Stimulated activated CD4-positive, alpha-beta T cell treated with anti-CD3 and anti-CD28 coated beads, Interleukin-2, amount 100 ng/mL, for 4 hours (primary cell): Measurements from ENCODE around the gene PRKN.

Source experiments
- DNase-seq: peaks from one replicate; pipeline ENCODE4 v3.0.0-alpha.2; 2020; ENCODE audit warnings: low read depth

The PRKN gene

DNA sequence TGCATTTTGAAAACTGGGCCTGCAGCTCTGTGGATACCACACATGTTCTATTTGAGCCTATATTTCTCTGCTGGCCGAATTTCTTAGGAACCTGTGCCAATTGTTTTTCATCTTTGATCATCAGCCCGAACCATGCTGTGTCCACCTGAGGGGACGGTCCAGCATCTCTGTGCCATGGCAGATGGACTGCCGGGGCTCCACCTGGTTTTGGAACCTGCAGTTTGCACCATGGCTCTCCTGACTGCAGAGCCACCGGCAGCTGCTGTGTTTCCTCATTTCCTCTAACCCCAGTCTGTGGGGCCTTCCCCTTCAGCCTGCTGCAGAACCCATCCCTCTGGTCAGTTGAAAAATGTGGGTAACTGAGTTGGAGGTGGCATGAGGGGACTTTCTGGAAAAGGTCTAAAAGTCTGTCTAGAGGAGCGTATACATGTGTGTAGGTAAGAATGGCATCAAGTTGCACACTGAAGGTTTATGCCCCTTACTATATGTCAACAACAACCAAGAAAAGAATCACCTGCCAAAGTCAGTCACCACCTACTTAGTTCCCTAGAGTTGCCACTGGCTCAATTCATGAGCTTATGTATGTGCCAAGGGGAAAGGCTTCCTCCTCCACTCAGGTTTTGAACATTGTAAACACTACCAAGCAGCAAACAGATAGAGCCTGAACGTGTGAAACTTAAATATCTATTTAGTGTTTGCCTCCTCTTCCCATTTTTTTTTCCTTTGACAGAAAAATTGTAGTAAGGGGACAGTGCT lies 548.2 kb downstream of the PRKN start:
- DNase-seq, result no peak

DNA sequence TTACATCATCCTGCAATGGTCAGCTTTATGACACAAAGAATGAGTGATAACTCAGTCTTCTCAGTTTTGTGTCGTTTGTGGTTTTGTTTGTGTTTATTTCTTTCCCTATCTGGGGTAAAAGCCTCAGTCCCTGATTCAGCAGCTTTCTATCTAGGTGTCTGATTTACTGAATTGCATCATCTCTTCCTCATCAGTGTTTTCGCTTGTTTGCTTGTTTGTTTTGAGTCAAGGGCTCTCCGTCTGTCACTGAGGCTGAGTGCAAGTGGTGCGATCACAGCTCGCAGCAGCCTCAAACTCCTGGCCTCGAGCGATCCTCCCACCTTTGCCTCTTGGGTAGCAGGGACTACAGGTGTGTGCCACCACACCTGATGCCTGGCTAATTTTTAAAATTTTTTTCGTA lies 548.9 kb downstream of the PRKN start:
- no peak for DNase-seq

- DNase-seq, result no peak
Observed at GRCh38 chr6:162178266-162178665, 549.3 kb downstream of the PRKN start.

DNA sequence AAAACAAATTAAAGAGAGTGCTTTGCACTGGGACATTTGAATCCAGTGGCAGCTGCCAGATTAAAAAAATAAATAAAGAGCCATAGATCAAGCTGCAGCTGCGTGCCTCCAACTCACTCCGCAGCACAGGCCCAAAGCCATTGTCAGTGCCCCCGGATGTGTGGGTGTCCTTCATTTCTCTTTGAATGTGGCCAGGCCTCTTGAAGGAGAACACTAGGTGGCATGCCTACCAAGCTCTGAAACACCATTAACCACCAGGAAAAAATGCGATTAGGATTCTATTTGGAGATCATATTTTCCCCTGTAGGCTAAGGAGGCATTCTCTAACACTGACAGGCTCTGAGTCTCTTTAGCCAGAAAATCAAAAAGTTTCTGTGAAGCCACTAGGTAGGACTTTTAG lies 549.8 kb downstream of the PRKN start:
- DNase-seq, result no peak

DNA sequence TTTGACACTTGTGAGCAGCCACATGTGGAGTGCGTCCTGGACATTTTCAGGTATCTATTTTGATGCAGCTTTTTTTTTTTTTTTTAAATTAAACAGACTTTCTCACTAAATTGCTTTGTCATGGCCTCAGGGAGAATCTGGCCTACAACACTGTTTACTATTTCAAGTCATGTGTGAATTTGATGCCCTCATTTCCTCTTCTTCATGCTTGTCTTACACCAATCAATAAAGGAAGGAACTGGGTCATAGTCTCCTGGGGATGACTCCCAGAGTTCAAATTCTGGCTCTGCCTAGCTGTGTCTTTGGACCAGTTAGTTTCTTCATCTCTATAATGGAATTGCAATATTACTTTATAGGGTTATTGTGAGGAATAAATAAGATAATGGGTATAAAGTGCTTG lies 554.1 kb downstream of the PRKN start:
- DNase-seq, result no peak

DNA sequence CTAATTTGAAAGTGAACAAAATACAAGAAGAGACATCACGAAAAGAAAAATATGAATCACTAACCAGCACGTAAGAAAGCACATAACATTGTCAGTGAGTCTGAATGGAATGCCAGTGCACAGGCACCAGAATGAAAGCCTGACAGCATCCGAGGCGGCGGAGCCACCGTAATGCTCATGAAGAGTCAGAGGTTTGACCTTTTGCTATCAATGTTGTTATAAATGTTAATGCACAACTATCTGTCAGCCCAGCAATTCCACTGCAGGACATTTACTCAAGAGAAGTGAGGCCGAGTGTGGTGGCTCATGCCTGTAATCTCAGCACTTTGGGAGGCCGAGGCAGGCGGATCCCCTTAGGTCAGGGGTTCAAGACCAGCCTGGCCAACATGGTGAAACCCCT lies 562.1 kb downstream of the PRKN start:
- DNase-seq, result no peak

DNA sequence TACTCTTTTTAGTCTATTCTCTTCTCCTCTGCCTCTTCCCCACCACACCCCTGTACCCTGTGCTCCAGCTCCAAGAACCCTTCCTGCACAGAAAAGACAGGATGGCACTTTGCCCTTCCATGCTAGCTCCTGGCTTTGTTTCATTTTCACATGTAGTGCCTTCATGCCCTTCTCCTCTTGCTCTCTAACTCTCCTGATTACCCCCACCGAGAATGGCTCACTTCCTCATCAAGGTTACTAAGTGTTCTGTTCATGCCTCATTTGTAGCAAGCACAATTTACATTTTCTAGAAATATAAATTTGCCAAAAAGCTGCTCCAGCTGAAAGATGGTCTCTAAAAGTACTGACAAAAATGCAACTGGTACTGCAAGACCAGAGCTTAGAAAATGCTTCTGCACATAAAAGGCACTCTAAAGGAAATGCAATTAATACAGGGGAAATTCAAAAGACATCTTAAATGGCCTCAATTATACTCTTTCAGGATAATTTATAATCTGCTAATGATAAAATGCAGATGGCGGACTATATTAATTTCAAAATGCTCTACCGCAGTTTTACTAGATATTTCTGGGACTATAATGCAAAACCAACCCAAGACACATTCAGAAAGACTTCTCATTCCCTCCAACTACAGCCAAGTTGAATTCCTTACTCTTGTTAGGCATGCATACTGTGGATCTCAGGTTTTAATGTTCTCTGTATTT lies 570.2 kb downstream of the PRKN start:
- DNase-seq, result no peak

DNA sequence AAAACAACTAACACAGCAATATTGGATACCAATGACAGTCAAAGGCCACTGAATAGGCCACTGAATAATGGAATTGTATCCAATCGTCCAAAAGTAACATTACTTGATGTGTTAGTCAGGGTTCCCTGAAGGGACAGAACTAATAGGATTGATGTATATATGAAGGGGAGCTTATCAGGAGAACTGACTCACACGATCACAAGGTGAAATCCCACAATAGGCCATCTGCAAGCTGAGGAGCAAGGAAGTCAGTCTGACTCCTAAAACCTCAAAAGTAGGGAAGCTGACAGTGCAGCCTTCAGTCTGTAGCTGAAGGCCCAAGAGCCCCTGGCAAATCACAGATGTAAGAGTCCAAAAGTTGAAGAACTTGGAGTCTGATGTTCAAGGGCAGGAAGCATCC lies 571.4 kb downstream of the PRKN start:
- no peak for DNase-seq

DNA sequence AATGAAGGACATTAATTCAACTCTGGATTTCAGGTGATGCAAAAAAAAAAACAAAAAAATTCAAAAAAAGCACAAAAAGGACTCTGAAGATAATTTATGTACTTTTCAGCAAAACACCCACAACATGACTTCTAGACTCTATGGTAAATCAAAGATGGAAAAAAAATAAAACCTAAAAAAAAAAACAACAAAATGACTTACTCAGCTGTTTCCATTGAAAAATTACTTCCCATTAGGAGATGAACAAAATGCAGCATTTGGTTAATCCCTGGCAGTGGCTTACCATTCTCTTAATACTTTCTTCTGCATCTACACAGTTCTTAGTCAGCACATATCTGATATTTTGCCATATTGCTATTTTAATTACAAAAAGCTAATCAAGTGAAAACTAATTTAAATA lies 572.6 kb downstream of the PRKN start:
- no peak for DNase-seq

GRCh38 chr6:162154001-162154400 lies 573.6 kb downstream of the PRKN start:
- no peak for DNase-seq

DNA sequence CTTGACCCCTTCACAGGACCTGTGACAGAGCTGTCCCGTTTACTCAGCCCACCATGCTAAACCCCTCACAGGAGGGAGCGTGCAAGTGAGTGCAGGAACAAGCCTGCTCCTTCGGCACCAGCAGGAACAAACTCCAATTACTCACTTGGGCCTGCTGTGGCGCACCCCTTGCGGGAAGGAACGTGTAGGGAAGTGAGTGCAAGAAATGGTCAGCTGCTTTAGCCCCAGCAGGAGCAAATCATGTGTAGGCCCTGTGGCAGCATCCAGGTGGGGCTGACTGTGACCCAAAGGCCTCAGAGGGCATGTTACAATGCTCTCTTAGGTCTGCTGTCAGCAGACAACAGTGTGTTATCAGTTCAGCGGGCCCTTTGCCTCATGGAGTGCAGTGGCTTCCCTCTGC lies 574.4 kb downstream of the PRKN start:
- DNase-seq, result no peak

- DNase-seq, result no peak
Observed at GRCh38 chr6:162151021-162151665, 576.4 kb downstream of the PRKN start.

DNA sequence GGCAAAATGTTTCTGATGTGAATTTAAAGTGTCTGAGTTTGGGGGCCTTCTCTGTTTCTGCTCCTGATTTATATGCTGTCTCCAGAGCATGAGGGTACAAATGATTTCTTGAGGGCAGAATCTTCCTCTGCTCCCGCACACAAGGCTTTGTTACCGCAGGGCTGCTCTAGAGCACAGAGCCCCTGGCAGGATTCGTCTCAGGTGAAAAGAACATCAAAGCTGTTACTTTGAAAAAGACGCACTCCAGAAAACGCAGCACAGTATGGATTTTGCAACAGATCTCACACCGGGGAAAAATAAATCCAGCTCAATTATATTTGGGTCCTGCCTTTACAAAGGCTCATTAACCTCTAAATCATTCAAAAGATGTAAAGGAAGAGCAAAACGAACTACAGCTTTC lies 577.3 kb downstream of the PRKN start:
- no peak for DNase-seq

DNA sequence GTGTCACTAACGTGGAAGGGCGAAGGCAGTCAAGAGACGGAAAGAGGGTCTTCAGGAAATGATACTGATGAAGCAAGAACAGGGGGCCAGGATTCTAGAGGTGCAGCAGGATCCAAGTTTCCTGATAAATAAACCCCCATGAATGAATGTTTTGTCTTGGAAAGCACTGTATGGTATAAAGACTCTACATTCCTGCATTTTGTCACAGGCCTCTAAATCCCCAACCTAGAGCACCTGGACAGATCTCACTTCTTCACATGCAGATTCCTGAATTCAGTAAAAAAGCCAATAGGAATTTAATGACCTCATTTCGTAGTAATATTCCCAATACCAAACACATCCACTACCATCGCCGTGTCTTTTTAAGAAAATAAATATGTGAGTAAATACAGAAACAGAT lies 577.8 kb downstream of the PRKN start:
- no peak for DNase-seq

DNA sequence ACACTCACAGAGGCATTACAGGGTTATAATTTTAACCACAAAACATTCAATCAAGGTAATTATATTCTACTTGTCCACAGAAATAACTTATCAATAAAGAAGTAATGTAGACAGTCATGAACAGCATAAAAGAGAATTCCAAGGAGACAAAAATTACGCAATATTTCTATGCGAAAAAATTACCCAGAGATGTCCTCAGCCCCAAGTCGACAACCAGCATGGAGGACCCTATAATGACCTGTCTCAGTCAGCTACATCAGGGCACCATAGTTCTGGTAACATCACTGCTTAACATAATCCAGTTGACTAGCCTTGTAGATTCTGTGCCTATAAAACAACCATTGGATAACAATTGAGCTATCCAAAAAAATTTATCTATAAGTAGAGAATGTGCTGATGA lies 579.8 kb downstream of the PRKN start:
- no peak for DNase-seq

DNA sequence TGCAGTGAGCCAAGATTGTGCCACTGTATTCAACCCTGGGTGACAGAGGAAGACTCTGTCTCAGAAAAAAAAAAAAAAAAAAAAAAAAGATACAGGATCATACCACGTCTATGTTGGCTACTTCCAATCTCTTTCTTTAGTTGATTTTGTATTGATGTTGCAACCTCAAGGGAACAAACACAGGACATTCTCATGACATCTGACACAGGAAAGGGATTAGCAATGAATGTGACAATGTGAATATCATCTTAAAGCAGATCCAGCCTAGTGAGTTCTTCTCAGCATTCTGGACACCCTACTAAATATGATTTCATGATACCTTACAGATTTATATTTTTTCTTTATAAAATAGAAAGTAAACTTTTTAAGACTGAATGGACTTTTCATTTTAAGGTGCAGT lies 580.3 kb downstream of the PRKN start:
- DNase-seq, result no peak

GRCh38 chr6:162140251-162140852 lies 587.2 kb downstream of the PRKN start:
- no peak for DNase-seq

DNA sequence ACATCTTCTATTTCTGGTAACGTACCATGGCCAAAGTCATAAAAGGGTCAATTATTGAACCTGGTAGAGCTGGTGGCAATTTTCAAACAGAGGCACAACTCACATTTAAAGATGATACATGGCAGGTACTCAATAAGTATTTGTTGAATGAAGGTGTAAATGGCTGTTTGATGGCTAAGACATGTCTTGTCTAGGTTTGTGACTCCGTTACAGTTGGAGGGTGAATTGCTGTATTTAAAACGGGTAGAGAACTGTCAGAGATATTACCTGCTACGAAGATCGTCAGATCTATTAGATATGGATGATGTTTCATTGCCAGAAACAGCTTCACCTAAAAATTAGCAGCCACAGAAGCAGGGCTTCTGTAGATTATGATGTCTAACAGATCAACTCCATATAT lies 601.9 kb downstream of the PRKN start:
- DNase-seq, result no peak

- DNase-seq, result no peak
Observed at GRCh38 chr6:162124710-162125435, 602.7 kb downstream of the PRKN start.

DNA sequence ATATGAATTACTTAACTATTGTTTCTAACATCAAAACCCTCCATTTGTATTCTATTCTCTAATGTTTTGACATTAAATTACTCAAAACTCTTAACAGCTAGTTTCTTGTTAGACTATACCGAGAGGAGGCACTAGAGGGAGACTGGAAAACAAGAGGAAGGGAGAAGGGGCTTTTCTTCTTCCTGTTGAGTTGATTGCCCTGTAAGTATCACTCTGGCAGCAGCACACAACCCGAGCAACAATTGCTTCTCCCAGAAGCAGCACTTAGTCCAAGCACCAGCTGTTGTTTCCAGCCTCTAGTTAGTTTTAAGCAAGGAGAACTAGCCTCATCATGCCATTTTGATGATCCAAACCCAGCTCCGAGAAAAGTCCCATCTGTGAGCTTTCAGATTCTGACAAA lies 603.8 kb downstream of the PRKN start:
- DNase-seq, result no peak

DNA sequence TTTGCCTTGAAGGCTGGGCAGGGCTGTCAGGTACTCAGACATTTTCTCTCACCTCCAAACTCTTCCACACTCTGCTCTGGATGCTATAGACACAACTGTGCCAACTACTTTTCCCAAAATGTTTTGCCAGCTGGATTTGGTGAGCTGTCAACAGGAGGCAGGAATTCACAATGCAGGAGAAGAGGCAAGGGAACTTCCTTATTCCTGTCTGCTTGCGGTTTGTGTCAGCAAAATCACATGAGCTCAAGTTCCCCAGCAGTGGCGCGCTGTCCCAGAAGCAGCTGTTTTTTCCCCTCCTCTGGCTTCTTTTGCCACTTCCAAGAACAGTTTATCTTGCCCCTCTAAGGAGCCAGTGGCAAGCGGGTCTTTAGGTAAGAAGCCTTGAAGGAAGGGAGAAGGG lies 608.2 kb downstream of the PRKN start:
- DNase-seq, result no peak

DNA sequence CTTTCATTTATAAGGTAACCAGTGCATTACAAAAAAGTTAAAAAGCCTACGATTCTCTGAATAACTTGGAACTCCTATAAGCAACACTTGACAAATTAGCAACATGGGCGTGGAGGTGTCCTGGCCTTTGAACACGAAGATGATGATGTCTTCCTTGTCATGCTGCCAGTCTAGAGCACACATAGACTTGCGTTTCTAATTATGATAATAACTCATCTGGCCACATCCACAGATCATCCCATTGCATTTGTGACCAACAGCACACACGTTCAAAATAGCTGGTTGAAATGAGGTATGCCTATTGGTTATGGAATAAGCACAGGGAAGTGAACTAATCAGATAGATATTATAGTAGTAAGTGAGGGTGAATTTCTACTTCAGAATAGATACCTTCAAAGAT lies 608.9 kb downstream of the PRKN start:
- DNase-seq, result no peak
